Daoy (cell line): ENCODE data around the gene IWS1. TPM values are rescaled to one million over a fixed set of nuclear protein-coding genes. Genes with fewer than 3 reads are reported as not detected.
"Not testable (repeated sequence)": the region's sequence is repeated elsewhere in the genome, so short reads cannot be mapped to it uniquely, and the experiment has no call there.

Experiments used
- DNase-seq: peaks from one replicate; pipeline ENCODE4 v3.0.0-alpha.2; 2015; ENCODE audit warnings: low read depth
- total RNA-seq: library from RNA; depleted of rRNA; stranded (reverse); fragments of >200 nt; shearing (Covaris generic); gene quantifications from 2 replicates; pipeline ENCODE4 v1.2.3, GENCODE V29; 2014; rRNA removed

IWS1 gene
- total RNA-seq, 1 experiment from 2014 or later: 54.6 TPM

- no peak for DNase-seq
These were observed 71.4 kb downstream of the IWS1 start for GRCh38 chr2:127454595-127455565.

- DNase-seq: peak; percentile 26
These were observed 72.7 kb downstream of the IWS1 start for GRCh38 chr2:127453392-127454171.

GRCh38 chr2:127453013-127453391 lies 73.3 kb downstream of the IWS1 start:
- no peak for DNase-seq

GRCh38 chr2:127452423-127452822 lies 73.9 kb downstream of the IWS1 start:
- DNase-seq: not testable (repeated sequence)

- no peak for DNase-seq
These were observed 74.3 kb downstream of the IWS1 start for GRCh38 chr2:127451981-127452380.

GRCh38 chr2:127449898-127450297 lies 76.4 kb downstream of the IWS1 start:
- no peak for DNase-seq

GRCh38 chr2:127449414-127449813 lies 76.9 kb downstream of the IWS1 start:
- no peak for DNase-seq

- no peak for DNase-seq
These were observed 77.8 kb downstream of the IWS1 start for GRCh38 chr2:127448526-127448925.

GRCh38 chr2:127439343-127439742 lies 86.9 kb downstream of the IWS1 start:
- DNase-seq: no peak

- no peak for DNase-seq
These were observed 88.2 kb downstream of the IWS1 start for GRCh38 chr2:127437781-127438726.

GRCh38 chr2:127437056-127437455 lies 89.2 kb downstream of the IWS1 start:
- DNase-seq: no peak

GRCh38 chr2:127434515-127434914 lies 91.8 kb downstream of the IWS1 start:
- DNase-seq: no peak

- no peak for DNase-seq
These were observed 94.8 kb downstream of the IWS1 start for GRCh38 chr2:127431408-127432023.

Other genes starting within 250 kb of the IWS1 start
- gene ERCC3, start 232.3 kb downstream of the IWS1 start, total RNA-seq: 39.7 and 53.9 TPM in 2 replicates
- 13.0 and 25.8 TPM in 2 replicates for gene MAP3K2, start 138.5 kb downstream of the IWS1 start, total RNA-seq
- not detected in 2 replicates for gene PROC, start 108.1 kb downstream of the IWS1 start, total RNA-seq
- 0.27 and 0.91 TPM in 2 replicates for gene MYO7B, start 9.2 kb upstream of the IWS1 start, total RNA-seq
- gene GPR17, start 119.7 kb upstream of the IWS1 start, total RNA-seq: not detected in 2 replicates
- 0.51 TPM in 1 of 2 replicates, not detected in the other for gene LIMS2, start 149.0 kb upstream of the IWS1 start, total RNA-seq
- 6.0 and 6.1 TPM in 2 replicates for gene SFT2D3, start 175.0 kb upstream of the IWS1 start, total RNA-seq